GM12801 (cell line): ENCODE data around the gene MACROD2.

Source experiments
- TF ChIP-seq, protein P1 (sequence below): IDR thresholded peaks from one replicate; pipeline ENCODE4 v1.5.1; 2011; ENCODE audit warnings: control low read depth; ENCODE audit not compliant: insufficient read length; ENCODE audit errors: extremely low read depth

Gene MACROD2

DNA sequence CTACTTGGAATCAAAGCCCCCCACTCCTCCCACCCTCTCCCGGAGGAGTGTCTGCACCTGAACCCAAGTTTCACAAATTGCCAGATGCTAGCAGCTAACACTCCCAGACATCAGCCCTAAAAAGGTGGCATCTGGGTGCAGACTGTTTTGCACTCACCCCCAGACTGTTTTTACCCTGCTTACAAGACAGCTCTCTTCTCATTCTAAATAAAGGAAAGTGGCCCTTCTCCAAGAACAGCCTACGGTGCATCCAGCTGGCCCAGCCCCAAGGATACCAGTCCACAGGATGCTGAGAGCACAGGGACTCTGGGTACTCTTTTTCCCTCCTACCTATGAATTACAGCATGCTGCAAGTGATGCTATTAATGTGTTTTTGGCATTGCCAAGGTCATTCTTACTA, 1184.1 kb downstream of the MACROD2 start:
- TF ChIP-seq, protein P1, sequence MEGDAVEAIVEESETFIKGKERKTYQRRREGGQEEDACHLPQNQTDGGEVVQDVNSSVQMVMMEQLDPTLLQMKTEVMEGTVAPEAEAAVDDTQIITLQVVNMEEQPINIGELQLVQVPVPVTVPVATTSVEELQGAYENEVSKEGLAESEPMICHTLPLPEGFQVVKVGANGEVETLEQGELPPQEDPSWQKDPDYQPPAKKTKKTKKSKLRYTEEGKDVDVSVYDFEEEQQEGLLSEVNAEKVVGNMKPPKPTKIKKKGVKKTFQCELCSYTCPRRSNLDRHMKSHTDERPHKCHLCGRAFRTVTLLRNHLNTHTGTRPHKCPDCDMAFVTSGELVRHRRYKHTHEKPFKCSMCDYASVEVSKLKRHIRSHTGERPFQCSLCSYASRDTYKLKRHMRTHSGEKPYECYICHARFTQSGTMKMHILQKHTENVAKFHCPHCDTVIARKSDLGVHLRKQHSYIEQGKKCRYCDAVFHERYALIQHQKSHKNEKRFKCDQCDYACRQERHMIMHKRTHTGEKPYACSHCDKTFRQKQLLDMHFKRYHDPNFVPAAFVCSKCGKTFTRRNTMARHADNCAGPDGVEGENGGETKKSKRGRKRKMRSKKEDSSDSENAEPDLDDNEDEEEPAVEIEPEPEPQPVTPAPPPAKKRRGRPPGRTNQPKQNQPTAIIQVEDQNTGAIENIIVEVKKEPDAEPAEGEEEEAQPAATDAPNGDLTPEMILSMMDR = no peak

DNA sequence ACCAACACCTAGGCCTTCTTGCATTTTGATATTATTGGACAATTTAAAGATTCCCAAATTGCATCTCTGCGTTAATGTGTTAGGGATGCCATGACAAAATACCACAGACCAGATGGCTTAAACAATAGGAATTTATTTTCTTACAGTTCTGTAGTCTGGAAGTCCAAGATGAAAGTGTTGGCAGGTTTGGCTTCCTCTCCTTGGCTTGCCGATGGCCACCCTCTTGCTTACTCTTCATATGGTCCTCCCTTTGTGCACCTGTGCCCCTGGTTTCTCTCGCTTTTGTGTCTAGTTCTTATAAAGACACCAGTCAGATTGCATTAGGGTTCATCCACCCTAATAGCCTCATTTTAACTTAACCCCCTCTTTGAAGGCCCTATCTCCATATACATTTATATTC, 1184.5 kb downstream of the MACROD2 start:
- TF ChIP-seq, protein P1 = no peak

DNA sequence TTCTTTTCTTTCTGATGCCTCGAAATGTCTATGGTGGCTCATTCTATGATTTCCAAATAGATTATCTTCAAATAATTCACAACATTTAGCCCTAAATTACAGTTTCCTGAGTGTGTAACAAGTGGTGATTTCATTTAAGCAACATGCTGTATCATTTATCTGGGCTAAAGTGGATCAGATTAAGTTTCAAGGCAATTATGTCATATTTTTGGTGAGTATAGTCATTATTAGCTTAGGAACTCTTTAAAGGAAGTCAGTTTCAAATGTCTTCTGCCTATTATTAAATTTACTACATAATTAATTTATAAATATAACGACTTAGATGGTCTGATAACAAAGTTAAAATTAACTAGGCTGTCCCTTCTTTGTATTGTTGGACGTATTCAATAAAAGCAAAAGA, 1190.0 kb downstream of the MACROD2 start:
- TF ChIP-seq, protein P1 = no peak

DNA sequence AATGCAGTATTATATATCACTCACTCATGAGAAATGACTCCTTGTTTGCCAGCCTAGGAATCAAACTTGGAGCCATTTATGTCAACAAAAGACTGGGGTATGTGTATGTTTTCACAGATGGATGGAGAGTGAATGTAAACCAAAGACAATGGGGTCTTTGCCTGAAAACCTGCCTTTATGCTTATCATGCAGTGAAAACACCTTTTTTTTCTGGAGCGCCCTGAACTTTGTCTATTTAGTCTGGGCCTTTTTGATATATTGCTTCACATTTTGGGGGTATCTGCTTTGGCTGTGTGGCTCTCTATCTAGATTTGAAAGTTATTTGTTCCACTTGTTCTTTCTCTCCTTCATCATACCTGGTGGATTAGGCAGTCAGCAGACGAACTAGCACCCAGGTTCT, 1190.6 kb downstream of the MACROD2 start:
- TF ChIP-seq, protein P1 = no peak

DNA sequence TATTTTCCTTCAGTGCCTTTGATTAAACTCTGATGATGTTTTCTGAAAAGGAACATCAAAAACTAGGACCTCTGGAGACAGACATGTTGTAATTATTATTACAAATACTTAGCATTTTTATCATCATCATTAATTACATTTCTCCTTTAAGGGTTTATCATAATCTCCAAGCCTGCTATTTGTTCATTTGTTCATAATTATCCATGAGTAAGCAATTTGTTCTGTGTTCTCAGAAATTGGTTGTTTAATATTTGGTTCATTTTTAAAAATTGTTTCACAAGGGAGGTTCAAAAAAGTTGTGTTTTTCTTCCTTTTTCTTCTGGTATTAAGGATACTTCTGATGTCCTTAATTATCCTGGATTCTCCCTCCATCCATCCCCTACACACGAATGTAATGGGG, 1192.3 kb downstream of the MACROD2 start:
- TF ChIP-seq, protein P1 = no peak

DNA sequence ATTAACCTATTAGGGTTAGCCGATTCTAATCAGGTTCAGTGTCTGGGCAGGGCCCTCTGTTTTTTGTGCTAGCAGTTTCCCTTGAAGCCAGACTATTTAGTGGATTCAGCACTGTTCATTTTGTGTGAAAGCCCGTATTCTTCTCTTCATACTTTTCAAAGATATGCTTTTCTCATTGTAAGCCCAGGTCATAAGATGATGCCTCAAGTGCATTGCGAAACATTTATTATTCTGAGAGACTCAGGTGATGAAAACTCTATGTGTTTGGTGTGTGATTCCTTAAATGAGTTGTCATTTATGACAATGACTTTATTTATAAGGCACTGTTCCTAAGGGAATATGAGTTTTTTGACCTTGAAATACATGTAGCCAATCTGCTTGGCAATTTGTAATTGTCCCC, 1193.1 kb downstream of the MACROD2 start:
- TF ChIP-seq, protein P1 = no peak

DNA sequence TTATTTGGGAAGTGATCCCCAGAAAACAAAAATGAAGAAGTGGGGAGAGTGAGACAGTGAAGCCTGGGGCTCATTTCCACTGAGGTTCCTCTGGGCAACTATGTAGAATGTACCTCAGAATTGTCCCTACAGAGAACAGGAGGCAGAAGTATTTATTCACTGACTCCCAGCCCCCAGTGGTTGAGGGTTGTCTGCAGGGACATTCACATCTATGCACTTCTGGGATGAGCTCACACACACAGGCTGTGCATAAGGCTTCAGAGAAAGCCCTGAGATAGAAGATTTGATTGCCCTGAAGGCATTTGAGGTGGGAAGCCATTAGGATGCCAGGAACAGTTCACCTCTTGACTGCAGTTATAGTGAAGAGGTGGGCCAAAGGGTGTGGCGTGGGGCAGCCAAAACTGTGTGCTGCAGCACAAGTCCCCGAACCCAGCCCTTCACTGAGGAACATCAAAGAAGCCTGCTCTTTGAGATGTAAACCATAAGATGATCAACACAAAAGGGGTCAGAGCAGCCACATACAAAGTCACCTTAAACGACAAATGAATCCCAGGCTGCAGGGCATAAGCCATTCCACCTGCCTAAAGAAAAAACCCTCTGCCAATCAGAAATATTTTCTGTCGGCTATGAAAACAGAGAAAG, 1195.9 kb downstream of the MACROD2 start:
- TF ChIP-seq, protein P1 = no peak
